Upper lobe of left lung (tissue), 6 donors: ENCODE results near the gene FECH. TPM values are rescaled to one million over a fixed set of nuclear protein-coding genes. Genes with fewer than 3 reads are reported as not detected.
"Not testable (repeated sequence)": the region's sequence is repeated elsewhere in the genome, so short reads cannot be mapped to it uniquely, and the experiment has no call there.

Experiments
- ATAC-seq, 2 donors: fragments of 200-7000 bp; cut with Tn5 transposase; one replicate each; pipeline ENCODE4 v1.9.1; 2022; ENCODE audit warnings: mild to moderate bottlenecking in 2 of 2, moderate library complexity in 2 of 2; ENCODE audit not compliant: low FRiP score in 2 of 2
- DNase-seq, 2 donors: peaks; one replicate each; pipeline ENCODE4 v3.0.0-alpha.2; 2019 to 2020
- H3K27ac ChIP-seq, 4 donors: fragments of 200-600 bp; sonication (generic); one replicate each; pipeline ENCODE4 v1.5.1; 2016 to 2019
- H3K27me3 ChIP-seq, 4 donors: fragments of 200-600 bp; sonication (generic); one replicate each; pipeline ENCODE4 v1.5.1; 2017 to 2019
- H3K36me3 ChIP-seq, 4 donors: fragments of 200-600 bp; sonication (generic); one replicate each; pipeline ENCODE4 v1.5.1; 2016 to 2019
- H3K4me1 ChIP-seq, 4 donors: fragments of 200-600 bp; sonication (generic); one replicate each; pipeline ENCODE4 v1.5.1; 2018 to 2019
- H3K4me3 ChIP-seq, 4 donors: fragments of 200-600 bp; sonication (generic); one replicate each; pipeline ENCODE4 v1.5.1; 2017 to 2019; ENCODE audit warnings: mild to moderate bottlenecking in 2 of 4, moderate library complexity in 1 of 4
- H3K9me3 ChIP-seq, 4 donors: fragments of 200-600 bp; sonication (generic); one replicate each; pipeline ENCODE4 v1.5.1; 2018 to 2019
- EP300 ChIP-seq, 4 donors: sonication (generic); formaldehyde crosslinking; IDR thresholded peaks; one replicate each; pipeline ENCODE4 v1.5.1; 2017; ENCODE audit warnings: antibody characterized with exemption in 4 of 4, control low read depth in 2 of 4
- POLR2A ChIP-seq, 4 donors: fragments of 450-650 bp; IDR thresholded peaks; one replicate each; pipeline ENCODE4 v1.5.1; 2016 to 2017; ENCODE audit warnings: antibody characterized with exemption in 4 of 4, mild to moderate bottlenecking in 2 of 4
- POLR2AphosphoS5 ChIP-seq, 2 donors: sonication (generic); formaldehyde crosslinking; IDR thresholded peaks; one replicate each; pipeline ENCODE4 v1.5.1; 2017; ENCODE audit warnings: antibody characterized with exemption in 2 of 2
- WGBS, 2 donors: methylation state at CpG; one replicate each; pipeline ENCODE4 v1.1.5; 2017 to 2018; 5-methylcytosine and 5-hydroxymethylcytosine counted together
- total RNA-seq, 6 donors: library from RNA; depleted of rRNA in 4 of 6; stranded (reverse); fragments of >200 nt in 4 of 6; gene quantifications; one replicate each; pipeline versions ENCODE4 v1.1.0 to v1.2.1, GENCODE V29; 2016 to 2021
- TF ChIP-seq, protein P1 (sequence below), 6 experiments: fragments of 450-650 bp in 4 of 6; fragments of 200-600 bp in 2 of 6; sonication (generic) in 2 of 6; IDR thresholded peaks; one replicate each; pipeline ENCODE4 v1.5.1; 2016 to 2019; ENCODE audit warnings: antibody characterized with exemption in 6 of 6
- donor health status: DM: no; HTN: no; CAD: no; lungs with moderate emphysema.
- donor health status: DM: no; HTN: yes; CAD: no; lungs with severe emphysema.

Gene FECH
- total RNA-seq, 6 donors from 2014 or later: 11.4 to 27.2 (median 22.1) TPM

DNA sequence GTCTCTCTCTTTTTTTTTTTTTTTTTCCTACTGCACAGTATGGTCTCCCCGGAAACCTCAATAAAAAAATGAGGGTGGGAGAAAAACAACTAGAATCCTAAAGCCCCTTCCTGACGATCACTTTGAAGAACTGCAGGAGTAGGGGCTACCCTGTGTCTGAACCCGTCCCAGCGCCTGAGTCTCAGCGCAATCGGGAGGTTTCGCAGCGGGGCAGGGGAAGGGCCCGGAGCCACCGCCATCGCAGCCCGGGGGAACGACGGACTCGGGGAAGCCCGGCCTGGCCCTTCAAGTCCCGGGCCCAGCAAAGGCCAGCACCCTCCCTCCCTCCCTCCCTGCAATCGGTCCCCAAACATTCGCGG lies 34.7 kb upstream of the FECH start:
- TF ChIP-seq, protein P1, sequence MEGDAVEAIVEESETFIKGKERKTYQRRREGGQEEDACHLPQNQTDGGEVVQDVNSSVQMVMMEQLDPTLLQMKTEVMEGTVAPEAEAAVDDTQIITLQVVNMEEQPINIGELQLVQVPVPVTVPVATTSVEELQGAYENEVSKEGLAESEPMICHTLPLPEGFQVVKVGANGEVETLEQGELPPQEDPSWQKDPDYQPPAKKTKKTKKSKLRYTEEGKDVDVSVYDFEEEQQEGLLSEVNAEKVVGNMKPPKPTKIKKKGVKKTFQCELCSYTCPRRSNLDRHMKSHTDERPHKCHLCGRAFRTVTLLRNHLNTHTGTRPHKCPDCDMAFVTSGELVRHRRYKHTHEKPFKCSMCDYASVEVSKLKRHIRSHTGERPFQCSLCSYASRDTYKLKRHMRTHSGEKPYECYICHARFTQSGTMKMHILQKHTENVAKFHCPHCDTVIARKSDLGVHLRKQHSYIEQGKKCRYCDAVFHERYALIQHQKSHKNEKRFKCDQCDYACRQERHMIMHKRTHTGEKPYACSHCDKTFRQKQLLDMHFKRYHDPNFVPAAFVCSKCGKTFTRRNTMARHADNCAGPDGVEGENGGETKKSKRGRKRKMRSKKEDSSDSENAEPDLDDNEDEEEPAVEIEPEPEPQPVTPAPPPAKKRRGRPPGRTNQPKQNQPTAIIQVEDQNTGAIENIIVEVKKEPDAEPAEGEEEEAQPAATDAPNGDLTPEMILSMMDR (IDR thresholded peaks at IDR 0.05): no peak
- TF ChIP-seq POLR2A (IDR thresholded peaks at IDR 0.05): no peak
- TF ChIP-seq EP300 (IDR thresholded peaks at IDR 0.05): no peak
- no peak for TF ChIP-seq POLR2AphosphoS5 (IDR thresholded peaks at IDR 0.05)
- H3K4me1 ChIP-seq: peaks cover 12 to 20% (median 17%) of the 10 kb centered on the region in 4 donors
- WGBS, 2 donors: 1 to 4% methylated on average over 15 of the region's 20 CpGs
- peaks cover 0 to 26% (median 7%) of the 10 kb centered on the region in 4 donors for H3K36me3 ChIP-seq
- peak overlapping the region; percentile 92 to 96 (median 94) for H3K27ac ChIP-seq
- H3K9me3 ChIP-seq: no peaks in the 10 kb centered on the region
- ATAC-seq (peak; percentile 34 to 58), DNase-seq (peak in 1 of 2 donors; percentile 87)
- H3K4me3 ChIP-seq: peak overlapping the region; percentile 68 to 92 (median 91)
- H3K27me3 ChIP-seq: no peaks in the 10 kb centered on the region

DNA sequence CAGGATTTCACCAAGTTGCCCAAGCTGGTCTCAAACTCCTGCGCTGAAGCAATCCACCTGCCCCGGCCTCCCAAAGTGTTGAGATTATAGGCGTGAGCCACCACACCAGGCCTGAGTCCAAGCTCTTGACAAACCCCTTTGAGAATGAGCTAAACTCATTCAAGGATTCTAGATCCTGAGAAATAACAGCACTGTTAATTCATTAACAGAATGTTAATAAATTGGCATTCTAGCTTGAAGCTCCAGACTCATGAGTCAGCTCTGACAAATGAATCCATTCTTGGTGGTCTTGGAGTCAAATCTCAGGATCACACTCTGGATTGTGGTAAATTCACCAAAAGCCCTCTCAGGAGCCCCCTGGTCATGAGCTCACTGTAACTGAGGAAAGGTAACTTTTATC lies 33.4 kb upstream of the FECH start:
- ATAC-seq (no peak), DNase-seq (no peak)
- H3K27ac ChIP-seq: no peak overlapping the region
- peaks cover 12 to 20% (median 17%) of the 10 kb centered on the region in 4 donors for H3K4me1 ChIP-seq
- H3K36me3 ChIP-seq: peaks cover 8 to 38% (median 15%) of the 10 kb centered on the region in 4 donors
- no peaks in the 10 kb centered on the region for H3K9me3 ChIP-seq
- 89 to 95% methylated on average over 3 of the region's 3 CpGs for WGBS, 2 donors
- no peaks in the 10 kb centered on the region for H3K27me3 ChIP-seq
- no peak overlapping the region for H3K4me3 ChIP-seq
- TF ChIP-seq POLR2AphosphoS5 (IDR thresholded peaks at IDR 0.05) (no peak), POLR2A (IDR thresholded peaks at IDR 0.05) (no peak), EP300 (IDR thresholded peaks at IDR 0.05) (no peak)
- TF ChIP-seq, protein P1 (IDR thresholded peaks at IDR 0.05): no peak

DNA sequence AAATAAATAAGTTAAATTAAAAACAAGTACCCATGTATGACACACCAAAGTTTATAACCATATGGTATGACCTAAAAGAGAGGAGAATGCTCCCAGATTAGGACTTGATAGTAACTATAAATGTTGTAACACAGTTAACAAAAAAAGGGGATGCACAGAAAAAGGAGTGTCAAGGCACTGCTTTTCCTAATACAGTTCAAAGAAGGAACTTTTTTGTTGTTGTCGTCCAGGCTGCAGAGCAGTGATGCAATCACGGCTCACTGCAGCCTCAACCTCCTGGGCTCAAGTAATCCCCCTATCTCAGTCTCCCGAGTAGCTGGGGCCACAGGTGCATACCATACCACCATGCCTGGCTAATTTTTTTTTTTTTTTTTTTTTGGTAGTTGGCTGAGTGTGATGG lies 32.4 kb upstream of the FECH start:
- 64 to 66% methylated on average over 3 of the region's 3 CpGs for WGBS, 2 donors
- no peak for ATAC-seq
- Histone ChIP-seq H3K27me3 (no peaks in the 10 kb centered on the region), H3K4me1 (peaks cover 12 to 20% (median 17%) of the 10 kb centered on the region in 4 donors), H3K9me3 (no peaks in the 10 kb centered on the region), H3K4me3 (no peak overlapping the region), H3K36me3 (peaks cover 16 to 47% (median 24%) of the 10 kb centered on the region in 4 donors), H3K27ac (no peak overlapping the region)
- TF ChIP-seq, protein P1 (IDR thresholded peaks at IDR 0.05): no peak
- no peak for DNase-seq

DNA sequence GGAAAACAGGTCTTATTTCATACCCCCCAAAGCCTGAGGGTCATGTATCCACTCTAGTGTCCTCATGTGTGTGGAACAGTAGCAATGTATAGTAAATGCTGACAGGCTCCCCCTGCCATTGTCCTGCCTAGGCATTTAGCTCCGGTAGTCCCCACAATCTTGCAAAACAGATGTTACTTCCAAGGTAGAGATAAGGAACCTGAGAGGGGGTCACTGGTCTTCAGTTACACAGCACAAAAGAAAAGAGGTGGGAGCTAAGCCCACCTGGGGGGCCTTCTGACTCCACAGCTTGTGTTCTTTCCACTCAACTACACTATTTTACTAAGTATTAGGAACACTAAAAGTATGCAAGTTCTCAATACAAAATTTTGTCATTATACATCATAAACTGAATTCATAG lies 17.4 kb upstream of the FECH start:
- no peak for TF ChIP-seq POLR2A (IDR thresholded peaks at IDR 0.05)
- no peak for TF ChIP-seq POLR2AphosphoS5 (IDR thresholded peaks at IDR 0.05)
- TF ChIP-seq, protein P1 (IDR thresholded peaks at IDR 0.05): no peak
- no peak for TF ChIP-seq EP300 (IDR thresholded peaks at IDR 0.05)
- Histone ChIP-seq H3K4me3 (no peak overlapping the region), H3K9me3 (no peaks in the 10 kb centered on the region), H3K4me1 (no peaks in the 10 kb centered on the region), H3K27ac (no peak overlapping the region), H3K36me3 (peaks cover 52 to 100% (median 91%) of the 10 kb centered on the region in 4 donors), H3K27me3 (no peaks in the 10 kb centered on the region)
- WGBS, 2 donors: 75 to 100% methylated on average over 1 of the region's 1 CpG
- no peak for ATAC-seq
- DNase-seq: no peak

DNA sequence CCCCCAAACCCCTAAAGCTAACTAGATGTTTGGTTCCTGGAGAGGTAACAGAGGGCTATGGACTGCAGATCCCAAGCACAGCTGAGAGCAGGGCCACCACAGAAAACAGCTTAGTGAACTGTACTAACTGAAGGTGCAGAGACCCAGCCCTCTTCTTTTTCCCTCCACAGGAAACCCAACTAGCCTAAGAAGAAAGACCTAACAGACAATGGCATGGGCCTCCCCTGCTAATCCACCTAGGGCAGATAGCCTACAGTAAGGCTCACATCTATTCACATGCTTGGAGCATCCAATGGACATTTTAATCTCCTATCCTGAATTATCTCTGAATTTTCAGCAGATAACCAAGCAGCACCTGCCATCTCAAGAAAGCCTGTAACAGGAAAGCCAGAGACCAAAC lies 8.8 kb upstream of the FECH start:
- Histone ChIP-seq H3K4me3 (no peak overlapping the region), H3K4me1 (no peaks in the 10 kb centered on the region)
- TF ChIP-seq, protein P1 (IDR thresholded peaks at IDR 0.05): no peak
- no peak for TF ChIP-seq POLR2A (IDR thresholded peaks at IDR 0.05)
- no peak for TF ChIP-seq EP300 (IDR thresholded peaks at IDR 0.05)
- TF ChIP-seq POLR2AphosphoS5 (IDR thresholded peaks at IDR 0.05): no peak

DNA sequence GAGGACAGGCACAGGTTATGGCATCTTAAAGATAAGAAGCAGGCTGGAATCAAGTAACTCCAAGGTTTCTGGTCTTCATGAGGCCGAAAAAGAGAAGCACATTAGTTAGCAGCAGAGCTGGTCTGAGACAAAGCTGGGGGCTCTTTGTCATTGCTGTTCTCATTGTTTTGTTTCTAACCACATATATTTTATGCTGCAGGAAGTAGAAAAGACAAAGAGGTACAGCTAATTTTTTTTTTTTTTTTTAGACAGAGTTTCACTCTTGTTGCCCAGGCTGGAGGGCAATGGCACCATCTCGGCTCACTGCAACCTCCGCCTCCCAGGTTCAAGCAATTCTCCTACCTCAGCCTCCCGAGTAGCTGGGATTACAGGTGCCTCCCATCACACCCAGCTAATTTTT lies 6.2 kb upstream of the FECH start:
- DNase-seq, ATAC-seq, H3K4me3 ChIP-seq, H3K36me3 ChIP-seq, H3K9me3 ChIP-seq, H3K27ac ChIP-seq, H3K27me3 ChIP-seq, H3K4me1 ChIP-seq: not testable (repeated sequence)
- WGBS, 2 donors: 89 to 90% methylated on average over 4 of the region's 4 CpGs

More for the DNA sequence above, 8.8 kb upstream of the FECH start:
- Histone ChIP-seq H3K36me3 (peaks cover 0 to 22% (median 13%) of the 10 kb centered on the region in 4 donors), H3K9me3 (no peaks in the 10 kb centered on the region), H3K27me3 (no peaks in the 10 kb centered on the region), H3K27ac (no peak overlapping the region)
- DNase-seq (no peak), ATAC-seq (no peak)
